Effector memory CD8-positive, alpha-beta T cell (primary cell): Measurements from ENCODE around the gene SREBF1.

Experiments used
- ATAC-seq: fragments of 150-1000 bp; cut with Tn5 transposase; replicated peaks from 2 replicates; pipeline ENCODE4 v1.10.0; 2021; ENCODE audit warnings: mild to moderate bottlenecking, moderate library complexity
- DNase-seq, 3 experiments: peaks; one replicate each; pipeline ENCODE4 v3.0.0; 2021
- H3K27ac Mint-ChIP-seq, 2 donors: one replicate each; pipeline ENCODE4 v1.8.0; 2022; ENCODE audit warnings: mild to moderate bottlenecking in 2 of 2, mixed read lengths in 2 of 2, moderate library complexity in 2 of 2
- H3K27me3 Mint-ChIP-seq, 2 donors: one replicate each; pipeline ENCODE4 v1.8.0; 2022; ENCODE audit warnings: mixed read lengths in 2 of 2
- H3K36me3 Mint-ChIP-seq: one replicate; pipeline ENCODE4 v1.8.0; 2022; ENCODE audit warnings: mild to moderate bottlenecking, moderate library complexity, mixed read lengths; ENCODE audit not compliant: insufficient read depth
- H3K4me1 Mint-ChIP-seq, 2 donors: one replicate each; pipeline ENCODE4 v1.8.0; 2022; ENCODE audit warnings: low read depth in 2 of 2, mixed read lengths in 2 of 2
- H3K4me3 Mint-ChIP-seq, 2 donors: one replicate each; pipeline ENCODE4 v1.8.0; 2022; ENCODE audit warnings: mild to moderate bottlenecking in 2 of 2, mixed read lengths in 2 of 2, moderate library complexity in 2 of 2
- H3K9me3 Mint-ChIP-seq, 2 donors: one replicate each; pipeline ENCODE4 v1.8.0; 2022; ENCODE audit warnings: mixed read lengths in 2 of 2

The SREBF1 gene

GRCh38 chr17:17783116-17783824 is 53.5 kb downstream of the SREBF1 start:
- peak; percentile 34 to 47 (median 45) for DNase-seq
- Mint-ChIP-seq H3K4me1 (peaks cover 13 to 14% of the 10 kb centered on the region in 2 donors), H3K27ac (peak overlapping the region in 1 of 2 donors; percentile 91), H3K36me3 (peaks cover 10% of the 10 kb centered on the region), H3K4me3 (peak overlapping the region; percentile 83 to 86), H3K27me3 (peaks cover 6 to 11% of the 10 kb centered on the region in 2 donors), H3K9me3 (no peaks in the 10 kb centered on the region)
- ATAC-seq, result peak; percentile 71

DNA sequence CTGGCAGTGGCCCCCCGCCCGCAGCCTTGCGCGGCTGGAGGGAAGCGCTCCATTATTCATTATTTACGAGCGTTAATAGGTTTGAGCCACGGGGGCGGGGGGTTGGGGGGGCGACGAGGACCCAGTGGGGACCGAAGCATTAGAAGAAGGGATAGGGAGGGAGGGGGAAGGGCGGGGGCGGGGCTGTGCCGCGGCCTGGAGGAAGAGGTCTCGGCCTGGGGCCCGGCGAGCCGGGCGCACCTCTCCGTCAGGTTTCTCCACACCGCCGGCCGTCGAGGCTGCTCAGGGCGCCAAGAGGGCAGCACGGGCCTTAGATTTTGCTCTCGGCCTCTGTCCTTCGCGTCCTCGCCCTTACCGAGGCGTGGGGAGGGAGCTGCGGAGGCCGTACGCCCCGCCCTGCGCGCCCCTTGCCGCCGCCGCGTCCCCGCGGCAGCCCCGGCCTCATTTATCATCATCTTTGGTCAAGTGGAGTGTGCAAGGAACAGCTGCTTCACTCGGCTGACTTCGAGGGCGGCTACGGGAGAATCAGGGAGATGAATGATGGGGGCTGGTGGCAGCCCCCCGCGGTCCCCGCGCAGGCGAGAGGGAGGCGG is 54.2 kb downstream of the SREBF1 start:
- peaks cover 13 to 14% of the 10 kb centered on the region in 2 donors for H3K4me1 Mint-ChIP-seq
- H3K27ac Mint-ChIP-seq, result no peak overlapping the region
- peaks cover 10% of the 10 kb centered on the region for H3K36me3 Mint-ChIP-seq
- peak overlapping the region; percentile 83 to 86 for H3K4me3 Mint-ChIP-seq
- ATAC-seq (peak; percentile 16), DNase-seq (no peak)
- H3K9me3 Mint-ChIP-seq, result no peaks in the 10 kb centered on the region
- peaks cover 6 to 11% of the 10 kb centered on the region in 2 donors for H3K27me3 Mint-ChIP-seq

DNA sequence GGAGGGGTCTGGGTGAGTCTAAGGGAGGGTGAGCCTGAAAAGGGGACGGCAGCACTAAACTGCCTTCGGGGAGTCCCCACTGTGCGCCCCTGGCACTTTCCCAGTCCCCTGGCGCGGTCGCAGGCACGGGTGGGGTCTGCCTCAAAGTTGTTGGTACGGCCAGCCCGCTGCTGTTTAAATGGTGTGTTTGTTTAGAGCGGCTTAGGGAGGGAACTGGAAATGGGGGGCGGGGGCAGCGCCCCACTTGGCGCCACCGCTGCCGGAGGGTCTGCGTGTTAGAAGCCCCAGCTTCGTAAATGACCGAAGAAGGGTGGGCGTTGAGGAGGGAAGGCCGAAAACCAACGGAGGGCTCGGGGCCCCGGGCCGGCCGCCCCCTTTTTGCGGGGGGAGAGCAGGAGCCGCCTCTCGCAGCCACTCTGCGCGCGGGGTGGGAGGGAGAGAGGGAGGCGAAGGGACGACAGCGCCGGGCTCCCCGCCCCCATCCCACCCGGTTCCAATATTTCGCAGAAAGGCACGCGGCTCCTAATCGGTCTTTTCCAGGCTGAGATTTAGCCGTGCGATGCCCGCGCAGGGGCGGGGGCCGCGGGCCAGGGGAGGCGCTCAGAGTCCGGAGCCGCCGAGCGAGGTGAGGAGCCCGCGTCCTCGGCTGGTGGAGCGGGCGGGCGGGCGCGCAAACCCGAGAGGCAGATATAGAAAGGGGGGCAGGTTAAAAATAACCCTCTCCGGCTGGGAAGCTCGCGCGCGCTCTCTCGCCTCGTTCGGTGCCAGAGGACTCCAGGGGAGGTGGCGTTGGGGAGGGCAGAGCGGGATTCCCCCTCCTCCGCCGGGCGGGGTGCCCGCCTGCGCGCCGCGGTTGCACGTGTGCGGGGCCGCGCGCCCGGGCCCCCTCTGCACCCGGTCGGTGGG is 54.9 kb downstream of the SREBF1 start:
- H3K27ac Mint-ChIP-seq, result peak overlapping the region in 1 of 2 donors; percentile 52
- H3K4me1 Mint-ChIP-seq, result peaks cover 14 to 17% of the 10 kb centered on the region in 2 donors
- no peaks in the 10 kb centered on the region for H3K9me3 Mint-ChIP-seq
- H3K36me3 Mint-ChIP-seq, result peaks cover 10% of the 10 kb centered on the region
- peaks cover 6 to 11% of the 10 kb centered on the region in 2 donors for H3K27me3 Mint-ChIP-seq
- DNase-seq (peak in 2 of 3 experiments; percentile 23 to 37), ATAC-seq (peak; percentile 63)
- peak overlapping the region; percentile 83 to 86 for H3K4me3 Mint-ChIP-seq

- DNase-seq, result no peak
- ATAC-seq, result no peak
- peaks cover 14 to 17% of the 10 kb centered on the region in 2 donors for H3K4me1 Mint-ChIP-seq
- H3K9me3 Mint-ChIP-seq, result no peaks in the 10 kb centered on the region
- H3K36me3 Mint-ChIP-seq, result peaks cover 9% of the 10 kb centered on the region
- peaks cover 6 to 11% of the 10 kb centered on the region in 2 donors for H3K27me3 Mint-ChIP-seq
- peak overlapping the region in 1 of 2 donors; percentile 52 for H3K27ac Mint-ChIP-seq
- H3K4me3 Mint-ChIP-seq, result peak overlapping the region; percentile 83 to 86
Measured at GRCh38 chr17:17780922-17781590, 55.7 kb downstream of the SREBF1 start.

DNA sequence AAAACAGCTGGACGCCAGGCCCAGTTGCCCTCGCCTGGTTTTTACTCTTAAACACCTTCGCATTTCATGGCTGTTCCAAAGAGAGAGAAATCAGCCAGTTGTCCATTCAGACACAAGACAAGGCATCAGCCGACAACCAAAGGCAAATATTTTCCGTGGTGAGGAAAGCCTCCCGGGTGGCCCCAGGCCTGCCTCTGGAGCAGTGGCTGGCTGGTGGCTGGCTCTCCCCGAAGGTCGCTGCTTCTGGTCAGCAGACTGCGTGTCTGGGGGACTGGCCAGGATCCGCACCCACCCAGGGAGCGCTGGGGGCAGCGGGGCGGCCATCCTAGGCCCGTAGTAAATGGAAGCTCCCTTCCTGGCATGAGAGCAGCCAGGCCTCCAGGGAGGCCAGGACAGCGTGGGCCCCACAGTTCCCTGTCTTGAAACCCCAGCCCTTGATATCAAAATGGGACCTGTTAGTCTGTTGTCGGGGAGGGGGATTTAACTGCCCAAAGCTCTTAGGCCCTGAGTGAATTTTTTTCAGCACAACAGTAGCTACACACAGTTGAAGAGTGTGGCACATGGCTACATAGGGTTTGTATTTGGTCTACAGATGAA is 57.7 kb downstream of the SREBF1 start:
- Mint-ChIP-seq H3K27me3 (peaks cover 6 to 11% of the 10 kb centered on the region in 2 donors), H3K27ac (no peak overlapping the region)

DNA sequence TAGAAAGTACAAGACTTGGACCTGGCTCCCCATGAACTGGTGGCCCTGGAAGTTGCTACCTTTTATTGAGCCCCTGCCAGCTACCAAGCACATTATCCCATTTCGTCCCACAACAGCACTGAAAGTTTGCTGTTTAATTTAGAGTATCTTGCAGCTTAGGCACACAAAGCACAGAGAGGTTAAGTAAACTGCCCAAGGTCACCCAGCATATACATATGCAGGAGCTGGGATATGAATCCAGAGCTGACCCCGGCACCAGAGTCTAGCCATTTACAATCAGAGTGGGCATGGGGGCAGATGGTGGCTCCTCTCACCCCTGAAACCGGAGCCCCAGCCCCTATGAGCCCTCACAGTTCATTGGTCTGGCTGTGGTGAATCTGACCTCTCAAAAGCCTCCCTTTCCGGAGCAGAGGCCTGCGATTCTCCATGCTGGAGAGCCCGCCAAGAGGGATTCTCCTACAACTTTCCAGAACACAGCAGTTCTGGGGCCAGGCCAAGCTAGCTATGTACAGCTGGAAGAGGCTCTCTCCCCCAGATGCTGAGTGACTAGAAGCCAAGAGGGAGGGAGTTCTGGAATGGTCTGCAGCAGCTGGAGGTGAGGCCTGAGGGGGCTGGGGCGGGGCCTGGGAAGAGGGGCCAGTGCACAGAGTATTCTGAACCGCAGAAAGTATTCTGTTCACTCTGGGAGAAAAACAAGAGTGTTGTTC is 58.3 kb downstream of the SREBF1 start:
- ATAC-seq, result no peak
- Mint-ChIP-seq H3K27ac (no peak overlapping the region), H3K4me1 (peaks cover 4 to 10% of the 10 kb centered on the region in 2 donors), H3K9me3 (no peaks in the 10 kb centered on the region), H3K4me3 (no peak overlapping the region), H3K27me3 (peaks cover 6 to 11% of the 10 kb centered on the region in 2 donors), H3K36me3 (peaks cover 7% of the 10 kb centered on the region)
- no peak for DNase-seq

More for the DNA sequence above, 57.7 kb downstream of the SREBF1 start:
- no peaks in the 10 kb centered on the region for H3K9me3 Mint-ChIP-seq
- H3K4me1 Mint-ChIP-seq, result peaks cover 7 to 12% of the 10 kb centered on the region in 2 donors
- ATAC-seq, result no peak
- no peak overlapping the region for H3K4me3 Mint-ChIP-seq
- DNase-seq, result no peak
- H3K36me3 Mint-ChIP-seq, result peaks cover 7% of the 10 kb centered on the region

GRCh38 chr17:17776889-17777288 is 59.9 kb downstream of the SREBF1 start:
- no peak overlapping the region for H3K4me3 Mint-ChIP-seq
- peaks cover 6 to 11% of the 10 kb centered on the region in 2 donors for H3K27me3 Mint-ChIP-seq
- peaks cover 3% of the 10 kb centered on the region for H3K36me3 Mint-ChIP-seq
- DNase-seq (no peak), ATAC-seq (no peak)
- H3K9me3 Mint-ChIP-seq, result no peaks in the 10 kb centered on the region
- H3K27ac Mint-ChIP-seq, result no peak overlapping the region
- peaks cover 7 to 15% of the 10 kb centered on the region in 2 donors for H3K4me1 Mint-ChIP-seq

- Mint-ChIP-seq H3K27ac (peak overlapping the region in 1 of 2 donors; percentile 15), H3K4me1 (peaks cover 5 to 11% of the 10 kb centered on the region in 2 donors), H3K27me3 (no peaks in the 10 kb centered on the region), H3K36me3 (peaks cover 5% of the 10 kb centered on the region), H3K9me3 (no peaks in the 10 kb centered on the region), H3K4me3 (no peak overlapping the region)
- DNase-seq, result no peak
- ATAC-seq, result no peak
Measured at GRCh38 chr17:17774009-17774881, 62.5 kb downstream of the SREBF1 start.

- Mint-ChIP-seq H3K27me3 (no peaks in the 10 kb centered on the region), H3K9me3 (no peaks in the 10 kb centered on the region), H3K4me3 (no peak overlapping the region), H3K4me1 (peaks cover 7 to 13% of the 10 kb centered on the region in 2 donors), H3K36me3 (peaks cover 5% of the 10 kb centered on the region), H3K27ac (peak overlapping the region in 1 of 2 donors; percentile 74)
- DNase-seq (no peak), ATAC-seq (no peak)
Measured at GRCh38 chr17:17772231-17772630, 64.6 kb downstream of the SREBF1 start.

DNA sequence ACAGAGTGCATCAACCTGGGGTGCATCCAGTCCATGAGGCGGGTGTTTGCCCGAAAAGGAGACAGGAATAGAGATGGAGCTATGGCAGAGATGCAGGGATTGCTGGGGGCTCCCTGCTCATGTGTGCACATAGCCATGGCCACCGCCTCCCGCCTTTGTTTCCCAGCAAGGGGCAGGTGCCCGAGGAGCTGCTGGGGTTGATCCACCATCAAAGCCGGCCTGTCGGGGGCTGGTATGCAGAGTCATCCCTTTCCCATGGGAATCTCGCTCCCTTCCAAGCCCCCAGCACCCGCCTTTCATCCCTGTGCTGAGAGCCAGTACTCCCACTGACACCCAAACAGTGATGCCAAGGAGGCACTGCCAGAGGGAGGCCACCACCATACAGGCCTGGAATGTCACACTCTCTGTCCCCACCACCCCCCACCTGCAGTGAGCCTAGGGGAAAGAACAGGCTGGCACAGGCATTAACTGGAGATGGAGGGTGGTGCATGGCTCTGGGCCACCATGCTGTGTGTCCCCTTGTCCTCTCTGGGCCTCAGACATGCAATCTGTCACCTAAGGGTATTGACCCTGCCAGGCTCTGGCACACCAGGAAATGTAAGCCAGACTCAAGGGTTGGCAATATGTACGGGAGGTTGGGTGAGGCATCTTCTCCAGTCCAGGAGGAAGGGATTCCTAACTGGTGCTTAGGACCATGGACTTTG is 65.1 kb downstream of the SREBF1 start:
- no peaks in the 10 kb centered on the region for H3K27me3 Mint-ChIP-seq

GRCh38 chr17:17770632-17771044 is 66.1 kb downstream of the SREBF1 start:
- ATAC-seq, result no peak
- H3K27ac Mint-ChIP-seq, result no peak overlapping the region
- peaks cover 10 to 21% of the 10 kb centered on the region in 2 donors for H3K4me1 Mint-ChIP-seq
- H3K4me3 Mint-ChIP-seq, result no peak overlapping the region
- no peak for DNase-seq
- H3K27me3 Mint-ChIP-seq, result no peaks in the 10 kb centered on the region
- no peaks in the 10 kb centered on the region for H3K9me3 Mint-ChIP-seq
- H3K36me3 Mint-ChIP-seq, result peaks cover 5% of the 10 kb centered on the region

More for the DNA sequence above, 65.1 kb downstream of the SREBF1 start:
- DNase-seq (no peak), ATAC-seq (no peak)
- Mint-ChIP-seq H3K4me1 (peaks cover 7 to 13% of the 10 kb centered on the region in 2 donors), H3K27ac (no peak overlapping the region), H3K36me3 (peaks cover 5% of the 10 kb centered on the region), H3K9me3 (no peaks in the 10 kb centered on the region), H3K4me3 (no peak overlapping the region)
